HEK293 (cell line): ENCODE measurements around the gene DGKZ.
A peak's percentile ranks its signal among the peaks of the same experiment; 100 is the strongest.

Experiments used
- GLIS2 ChIP-seq: fragments of 450-650 bp; formaldehyde crosslinking; IDR thresholded peaks from 2 replicates; pipeline ENCODE4 v1.5.1; 2016; ENCODE audit warnings: missing biosample characterization, missing genetic modification characterization
- HOXC10 ChIP-seq: sonication (generic); formaldehyde crosslinking; IDR thresholded peaks from 2 replicates; pipeline ENCODE4 v1.8.1; 2023; ENCODE audit warnings: mild to moderate bottlenecking, missing genetic modification reagents
- KLF1 ChIP-seq: fragments of 450-650 bp; formaldehyde crosslinking; IDR thresholded peaks from 2 replicates; pipeline ENCODE4 v1.5.1; 2016; ENCODE audit warnings: missing biosample characterization, missing genetic modification characterization
- KLF10 ChIP-seq: fragments of 450-650 bp; IDR thresholded peaks from 2 replicates; pipeline ENCODE4 v1.5.1; 2018; ENCODE audit warnings: missing biosample characterization, mild to moderate bottlenecking, missing genetic modification characterization
- KLF7 ChIP-seq: fragments of 450-650 bp; formaldehyde crosslinking; IDR thresholded peaks from 2 replicates; pipeline ENCODE4 v1.5.1; 2016; ENCODE audit warnings: missing biosample characterization, missing genetic modification characterization, borderline replicate concordance
- KLF8 ChIP-seq: fragments of 450-650 bp; formaldehyde crosslinking; IDR thresholded peaks from 2 replicates; pipeline ENCODE4 v1.5.1; 2016; ENCODE audit warnings: missing biosample characterization, missing genetic modification characterization
- PRDM4 ChIP-seq: fragments of 450-650 bp; formaldehyde crosslinking; IDR thresholded peaks from 2 replicates; pipeline ENCODE4 v1.5.1; 2017; ENCODE audit warnings: missing biosample characterization, missing genetic modification characterization
- SALL2 ChIP-seq: fragments of 450-650 bp; formaldehyde crosslinking; IDR thresholded peaks from 2 replicates; pipeline ENCODE4 v1.5.0; 2017; ENCODE audit warnings: missing biosample characterization, mild to moderate bottlenecking, missing genetic modification characterization, borderline replicate concordance
- YY1 ChIP-seq: fragments of 450-650 bp; formaldehyde crosslinking; IDR thresholded peaks from 2 replicates; pipeline ENCODE4 v1.5.1; 2018; ENCODE audit warnings: missing biosample characterization, missing genetic modification characterization
- ZBTB17 ChIP-seq: fragments of 450-650 bp; formaldehyde crosslinking; IDR thresholded peaks from 2 replicates; pipeline ENCODE4 v1.5.1; 2016; ENCODE audit warnings: missing biosample characterization, missing genetic modification characterization
- ZBTB6 ChIP-seq: fragments of 450-650 bp; formaldehyde crosslinking; IDR thresholded peaks from 2 replicates; pipeline ENCODE4 v1.5.1; 2017; ENCODE audit warnings: missing biosample characterization, missing genetic modification characterization
- ZBTB7A ChIP-seq: fragments of 450-650 bp; formaldehyde crosslinking; IDR thresholded peaks from 2 replicates; pipeline ENCODE4 v1.5.1; 2016; ENCODE audit warnings: low read depth, missing biosample characterization, missing genetic modification characterization
- ZNF146 ChIP-seq: fragments of 450-650 bp; formaldehyde crosslinking; IDR thresholded peaks from 2 replicates; pipeline ENCODE4 v1.5.1; 2016; ENCODE audit warnings: missing biosample characterization, missing genetic modification characterization
- ZNF184 ChIP-seq: fragments of 450-650 bp; IDR thresholded peaks from 2 replicates; pipeline ENCODE4 v1.5.1; 2018; ENCODE audit warnings: missing biosample characterization, mild to moderate bottlenecking, missing genetic modification characterization
- ZNF2 ChIP-seq: fragments of 450-650 bp; formaldehyde crosslinking; IDR thresholded peaks from 2 replicates; pipeline ENCODE4 v1.5.1; 2016; ENCODE audit warnings: missing biosample characterization, missing genetic modification characterization
- ZNF24 ChIP-seq: fragments of 450-650 bp; formaldehyde crosslinking; IDR thresholded peaks from 2 replicates; pipeline ENCODE4 v1.5.1; 2016; ENCODE audit warnings: missing biosample characterization, missing genetic modification characterization
- ZNF248 ChIP-seq: fragments of 450-650 bp; formaldehyde crosslinking; IDR thresholded peaks from 2 replicates; pipeline ENCODE4 v1.5.1; 2017; ENCODE audit warnings: missing biosample characterization, missing genetic modification characterization
- ZNF366 ChIP-seq: fragments of 450-650 bp; formaldehyde crosslinking; conservative IDR thresholded peaks from 2 replicates; pipeline ENCODE4 v1.5.1; 2016; ENCODE audit warnings: missing biosample characterization, missing genetic modification characterization
- ZNF48 ChIP-seq: fragments of 450-650 bp; formaldehyde crosslinking; IDR thresholded peaks from 2 replicates; pipeline ENCODE4 v1.5.1; 2016; ENCODE audit warnings: missing biosample characterization, missing genetic modification characterization
- ZNF501 ChIP-seq: fragments of 450-650 bp; formaldehyde crosslinking; IDR thresholded peaks from 2 replicates; pipeline ENCODE4 v1.5.1; 2016; ENCODE audit warnings: missing biosample characterization, missing genetic modification characterization
- ZNF561 ChIP-seq: fragments of 450-650 bp; IDR thresholded peaks from 2 replicates; pipeline ENCODE4 v1.5.1; 2018; ENCODE audit warnings: missing biosample characterization, missing genetic modification characterization, borderline replicate concordance
- ZNF600 ChIP-seq: fragments of 450-650 bp; formaldehyde crosslinking; IDR thresholded peaks from 2 replicates; pipeline ENCODE4 v1.5.1; 2016; ENCODE audit warnings: missing biosample characterization, missing genetic modification characterization
- ZNF610 ChIP-seq: fragments of 450-650 bp; formaldehyde crosslinking; IDR thresholded peaks from 2 replicates; pipeline ENCODE4 v1.5.1; 2016; ENCODE audit warnings: missing biosample characterization, missing genetic modification characterization, borderline replicate concordance
- ZNF623 ChIP-seq: fragments of 450-650 bp; formaldehyde crosslinking; IDR thresholded peaks from 2 replicates; pipeline ENCODE4 v1.5.1; 2016; ENCODE audit warnings: missing biosample characterization, missing genetic modification characterization
- ZNF776 ChIP-seq: fragments of 450-650 bp; formaldehyde crosslinking; IDR thresholded peaks from 2 replicates; pipeline ENCODE4 v1.5.0; 2017; ENCODE audit warnings: missing biosample characterization, missing genetic modification characterization, borderline replicate concordance
- ZNF830 ChIP-seq: fragments of 450-650 bp; IDR thresholded peaks from 2 replicates; pipeline ENCODE4 v1.5.0; 2018; ENCODE audit warnings: missing biosample characterization, missing genetic modification characterization, low read depth, mild to moderate bottlenecking, moderate library complexity
- ZNF837 ChIP-seq: fragments of 450-650 bp; formaldehyde crosslinking; IDR thresholded peaks from 2 replicates; pipeline ENCODE4 v1.5.1; 2016; ENCODE audit warnings: missing biosample characterization, missing genetic modification characterization
- ZNF843 ChIP-seq: fragments of 450-650 bp; formaldehyde crosslinking; IDR thresholded peaks from 2 replicates; pipeline ENCODE4 v1.5.1; 2016; ENCODE audit warnings: missing biosample characterization, missing genetic modification characterization
- TF ChIP-seq, protein P1 (sequence below): fragments of 450-650 bp; formaldehyde crosslinking; IDR thresholded peaks from 2 replicates; pipeline ENCODE4 v1.5.1; 2017; ENCODE audit warnings: missing biosample characterization, mild to moderate bottlenecking, missing genetic modification characterization, moderate library complexity
- TF ChIP-seq, protein P2 (sequence below): fragments of 450-650 bp; formaldehyde crosslinking; IDR thresholded peaks from 2 replicates; pipeline ENCODE4 v1.5.1; 2016; ENCODE audit warnings: missing biosample characterization, missing genetic modification characterization
- TF ChIP-seq, protein P3 (sequence below): fragments of 450-650 bp; formaldehyde crosslinking; IDR thresholded peaks from 2 replicates; pipeline ENCODE4 v1.5.1; 2016; ENCODE audit warnings: missing biosample characterization, missing genetic modification characterization, low read depth

The DGKZ gene

GRCh38 chr11:46381048-46381818, 34.0 kb downstream of the DGKZ start, which contains the start of gene MDK (continued):
- no peak for TF ChIP-seq PRDM4
- TF ChIP-seq, protein P1, sequence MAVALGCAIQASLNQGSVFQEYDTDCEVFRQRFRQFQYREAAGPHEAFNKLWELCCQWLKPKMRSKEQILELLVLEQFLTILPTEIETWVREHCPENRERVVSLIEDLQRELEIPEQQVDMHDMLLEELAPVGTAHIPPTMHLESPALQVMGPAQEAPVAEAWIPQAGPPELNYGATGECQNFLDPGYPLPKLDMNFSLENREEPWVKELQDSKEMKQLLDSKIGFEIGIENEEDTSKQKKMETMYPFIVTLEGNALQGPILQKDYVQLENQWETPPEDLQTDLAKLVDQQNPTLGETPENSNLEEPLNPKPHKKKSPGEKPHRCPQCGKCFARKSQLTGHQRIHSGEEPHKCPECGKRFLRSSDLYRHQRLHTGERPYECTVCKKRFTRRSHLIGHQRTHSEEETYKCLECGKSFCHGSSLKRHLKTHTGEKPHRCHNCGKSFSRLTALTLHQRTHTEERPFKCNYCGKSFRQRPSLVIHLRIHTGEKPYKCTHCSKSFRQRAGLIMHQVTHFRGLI (tag by site-specific recombination): no peak
- TF ChIP-seq ZNF146 (tag by site-specific recombination): no peak
- TF ChIP-seq, protein P2, sequence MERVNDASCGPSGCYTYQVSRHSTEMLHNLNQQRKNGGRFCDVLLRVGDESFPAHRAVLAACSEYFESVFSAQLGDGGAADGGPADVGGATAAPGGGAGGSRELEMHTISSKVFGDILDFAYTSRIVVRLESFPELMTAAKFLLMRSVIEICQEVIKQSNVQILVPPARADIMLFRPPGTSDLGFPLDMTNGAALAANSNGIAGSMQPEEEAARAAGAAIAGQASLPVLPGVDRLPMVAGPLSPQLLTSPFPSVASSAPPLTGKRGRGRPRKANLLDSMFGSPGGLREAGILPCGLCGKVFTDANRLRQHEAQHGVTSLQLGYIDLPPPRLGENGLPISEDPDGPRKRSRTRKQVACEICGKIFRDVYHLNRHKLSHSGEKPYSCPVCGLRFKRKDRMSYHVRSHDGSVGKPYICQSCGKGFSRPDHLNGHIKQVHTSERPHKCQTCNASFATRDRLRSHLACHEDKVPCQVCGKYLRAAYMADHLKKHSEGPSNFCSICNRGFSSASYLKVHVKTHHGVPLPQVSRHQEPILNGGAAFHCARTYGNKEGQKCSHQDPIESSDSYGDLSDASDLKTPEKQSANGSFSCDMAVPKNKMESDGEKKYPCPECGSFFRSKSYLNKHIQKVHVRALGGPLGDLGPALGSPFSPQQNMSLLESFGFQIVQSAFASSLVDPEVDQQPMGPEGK: peak; percentile 47; the same call in 1 of the 2 replicates
- TF ChIP-seq ZBTB17 (tag by site-specific recombination): peak; percentile 82
- TF ChIP-seq ZNF24 (tag by site-specific recombination): no peak
- no peak for TF ChIP-seq ZBTB7A (tag by site-specific recombination)
- no peak for TF ChIP-seq ZNF610
- TF ChIP-seq ZNF843 (tag by site-specific recombination): no peak
- TF ChIP-seq ZNF501: 0 out of 2 replicates have a peak, but pooled peaks have one; percentile 9
- TF ChIP-seq KLF7 (tag by site-specific recombination): no peak
- TF ChIP-seq SALL2 (tag by site-specific recombination): no peak
- no peak for TF ChIP-seq ZNF184 (tag by site-specific recombination)
- TF ChIP-seq KLF8 (tag by site-specific recombination): peak; percentile 35; the same call in 1 of the 2 replicates
- no peak for TF ChIP-seq ZNF561
- TF ChIP-seq YY1 (tag by site-specific recombination): no peak
- TF ChIP-seq ZNF366 (tag by site-specific recombination): no peak
- TF ChIP-seq ZNF623: no peak
- TF ChIP-seq KLF10 (tag by site-specific recombination): no peak
- TF ChIP-seq ZNF837: no peak
- no peak for TF ChIP-seq ZNF48 (tag by site-specific recombination)
- TF ChIP-seq GLIS2 (tag by site-specific recombination): peak; percentile 79
- TF ChIP-seq ZNF830 (tag by site-specific recombination): no peak
- no peak for TF ChIP-seq ZNF2 (tag by site-specific recombination)
- TF ChIP-seq ZBTB6 (tag by site-specific recombination): no peak
- TF ChIP-seq KLF1: no peak
- TF ChIP-seq, protein P3, sequence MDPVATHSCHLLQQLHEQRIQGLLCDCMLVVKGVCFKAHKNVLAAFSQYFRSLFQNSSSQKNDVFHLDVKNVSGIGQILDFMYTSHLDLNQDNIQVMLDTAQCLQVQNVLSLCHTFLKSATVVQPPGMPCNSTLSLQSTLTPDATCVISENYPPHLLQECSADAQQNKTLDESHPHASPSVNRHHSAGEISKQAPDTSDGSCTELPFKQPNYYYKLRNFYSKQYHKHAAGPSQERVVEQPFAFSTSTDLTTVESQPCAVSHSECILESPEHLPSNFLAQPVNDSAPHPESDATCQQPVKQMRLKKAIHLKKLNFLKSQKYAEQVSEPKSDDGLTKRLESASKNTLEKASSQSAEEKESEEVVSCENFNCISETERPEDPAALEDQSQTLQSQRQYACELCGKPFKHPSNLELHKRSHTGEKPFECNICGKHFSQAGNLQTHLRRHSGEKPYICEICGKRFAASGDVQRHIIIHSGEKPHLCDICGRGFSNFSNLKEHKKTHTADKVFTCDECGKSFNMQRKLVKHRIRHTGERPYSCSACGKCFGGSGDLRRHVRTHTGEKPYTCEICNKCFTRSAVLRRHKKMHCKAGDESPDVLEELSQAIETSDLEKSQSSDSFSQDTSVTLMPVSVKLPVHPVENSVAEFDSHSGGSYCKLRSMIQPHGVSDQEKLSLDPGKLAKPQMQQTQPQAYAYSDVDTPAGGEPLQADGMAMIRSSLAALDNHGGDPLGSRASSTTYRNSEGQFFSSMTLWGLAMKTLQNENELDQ (tag by site-specific recombination): no peak
- TF ChIP-seq ZNF776: no peak
- TF ChIP-seq HOXC10 (CRISPR knock-in tag): no peak
- no peak for TF ChIP-seq ZNF248
- TF ChIP-seq ZNF600 (tag by site-specific recombination): no peak
